Activated naive CD4-positive, alpha-beta T cell (primary cell): ENCODE measurements around the gene VDAC2.
A peak's percentile ranks its signal among the peaks of the same experiment; 100 is the strongest.
"Not testable (repeated sequence)": the region's sequence is repeated elsewhere in the genome, so short reads cannot be mapped to it uniquely, and the experiment has no call there.

Experiments used
- DNase-seq, 4 experiments: peaks; one replicate each; lab custom pipeline; 2025; lab: John Stamatoyannopoulos, UW

VDAC2 gene

DNA sequence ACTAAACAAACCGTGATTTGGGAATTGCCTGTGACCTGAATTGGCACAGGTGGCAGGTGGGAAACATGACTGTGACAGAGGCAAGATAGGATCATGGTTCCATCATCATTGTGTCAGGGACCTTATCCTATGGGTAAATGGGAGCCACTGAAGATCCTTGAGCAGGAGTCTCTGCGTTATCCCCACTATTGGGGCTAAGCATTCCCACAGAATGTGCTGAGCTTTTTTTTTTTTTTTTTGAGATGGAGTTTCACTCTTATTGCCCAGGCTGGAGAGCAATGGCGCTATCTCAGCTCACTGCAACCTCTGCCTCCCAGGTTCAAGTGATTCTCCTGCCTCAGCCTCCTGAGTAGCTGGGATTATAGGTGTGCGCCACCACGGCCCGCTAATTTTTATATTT is 10.6 kb upstream of the VDAC2 start:
- not testable (repeated sequence) for DNase-seq

GRCh38 chr10:75201793-75202307 is 8.7 kb upstream of the VDAC2 start:
- DNase-seq = no peak

GRCh38 chr10:75202321-75203045 is 8.1 kb upstream of the VDAC2 start:
- DNase-seq = no peak

GRCh38 chr10:75203046-75203620 is 7.5 kb upstream of the VDAC2 start:
- not testable (repeated sequence) for DNase-seq

DNA sequence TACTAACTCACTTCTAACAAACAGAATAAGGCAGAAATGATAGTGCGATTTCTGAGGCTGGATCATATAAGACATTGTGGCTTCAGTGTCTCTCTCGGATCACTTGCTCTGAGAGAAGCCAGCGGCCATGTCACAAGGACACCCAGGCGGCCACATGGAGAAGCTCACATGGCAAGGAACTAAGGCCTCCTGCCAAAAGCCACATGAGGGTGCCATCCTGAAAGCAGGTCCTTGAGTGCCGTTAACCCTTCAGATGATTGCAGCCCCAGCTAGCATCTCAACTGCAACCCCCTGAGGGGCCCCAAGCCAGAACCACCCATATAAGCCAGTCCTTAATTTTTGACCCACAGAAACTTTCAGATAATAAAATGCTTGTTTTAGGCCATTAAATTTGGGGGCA is 6.9 kb upstream of the VDAC2 start:
- DNase-seq = no peak

DNA sequence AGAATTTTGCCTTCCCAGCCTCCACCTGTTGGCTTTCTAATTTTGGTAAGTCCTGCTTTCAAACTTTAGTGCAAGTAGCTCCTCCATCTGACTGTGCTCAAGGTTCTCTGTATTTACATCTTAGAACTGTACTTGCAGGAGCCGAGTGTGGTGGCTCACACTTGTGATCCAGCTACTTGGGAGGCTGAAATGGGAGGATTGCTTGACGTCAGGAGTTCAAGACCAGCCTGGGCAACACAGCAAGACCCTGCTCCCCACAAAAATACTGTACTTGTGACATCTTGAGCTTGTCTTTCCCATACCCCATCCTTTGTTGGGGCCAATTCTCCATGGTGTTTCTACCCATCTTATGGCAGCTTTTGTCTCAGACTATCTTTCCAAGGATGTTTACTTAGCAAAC is 4.7 kb upstream of the VDAC2 start:
- no peak for DNase-seq

DNA sequence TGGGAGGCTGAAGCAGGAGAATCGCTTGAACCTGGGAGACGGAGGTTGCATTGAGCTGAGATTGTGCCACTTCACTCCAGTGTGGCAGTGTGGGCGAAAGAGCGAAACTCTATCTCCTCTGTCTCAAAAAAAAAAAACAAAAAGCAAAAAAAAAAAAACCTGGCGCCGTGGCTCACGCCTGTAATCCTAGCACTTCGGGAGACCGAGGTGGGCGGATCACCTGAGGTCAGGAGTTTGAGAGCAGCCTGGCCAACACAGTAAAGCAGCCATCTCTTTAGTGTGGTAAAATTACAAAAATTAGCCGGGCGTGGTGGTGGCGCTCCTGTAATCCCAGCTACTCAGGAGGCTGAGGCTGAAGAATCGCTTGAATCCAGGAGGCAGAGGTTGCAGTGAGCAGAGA is 4.0 kb upstream of the VDAC2 start:
- not testable (repeated sequence) for DNase-seq

GRCh38 chr10:75207079-75207856 is 3.3 kb upstream of the VDAC2 start:
- no peak for DNase-seq

GRCh38 chr10:75207857-75208144 is 2.8 kb upstream of the VDAC2 start:
- no peak for DNase-seq

DNA sequence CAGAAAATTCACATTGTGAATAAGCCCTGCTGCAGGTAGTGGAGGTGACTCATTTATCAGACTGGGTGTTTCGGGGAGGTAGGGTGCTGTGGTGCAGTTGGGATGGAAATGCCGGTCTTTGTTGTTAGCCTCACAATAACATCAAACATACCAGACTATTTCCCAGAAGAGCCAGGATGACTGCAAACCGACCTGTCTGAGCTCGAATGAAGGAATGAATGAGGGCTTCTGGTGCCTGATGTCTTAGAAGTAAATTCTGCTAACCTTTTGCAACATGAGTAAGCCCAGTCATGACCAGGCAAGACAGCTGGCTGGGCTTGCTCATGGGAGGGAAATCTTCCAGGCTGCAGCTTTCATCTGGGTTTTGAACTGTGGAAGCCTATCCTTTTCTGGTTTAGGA is 2.4 kb upstream of the VDAC2 start:
- no peak for DNase-seq

GRCh38 chr10:75209086-75209920 is 1.3 kb upstream of the VDAC2 start:
- DNase-seq = no peak

GRCh38 chr10:75209921-75210281 is 695 bp upstream of the VDAC2 start:
- DNase-seq = peak; percentile 52 to 70 (median 60)

- no peak for DNase-seq
Observed at GRCh38 chr10:75211007-75211691, 553 bp downstream of the VDAC2 start.

DNA sequence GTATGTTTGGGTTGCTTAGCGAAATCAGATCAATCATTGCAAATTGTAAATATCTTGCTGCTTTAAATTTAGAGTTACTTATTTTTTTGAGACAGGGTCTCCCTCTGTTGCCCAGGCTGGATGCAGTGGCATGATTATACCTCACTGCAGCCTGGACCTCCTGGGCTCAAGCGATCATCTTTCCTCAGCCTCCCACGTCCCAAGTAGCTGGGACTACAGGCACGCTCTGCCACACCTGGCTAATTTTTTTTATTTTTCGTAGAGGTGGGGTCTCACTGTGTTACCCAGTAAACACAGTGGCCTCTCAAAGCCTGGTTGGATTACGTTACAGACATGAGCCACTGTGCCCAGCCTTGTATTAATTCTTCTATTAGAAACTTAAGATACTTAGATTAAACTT is 1.7 kb downstream of the VDAC2 start:
- DNase-seq = no peak

GRCh38 chr10:75220274-75220673 is 9.7 kb downstream of the VDAC2 start:
- DNase-seq = no peak

DNA sequence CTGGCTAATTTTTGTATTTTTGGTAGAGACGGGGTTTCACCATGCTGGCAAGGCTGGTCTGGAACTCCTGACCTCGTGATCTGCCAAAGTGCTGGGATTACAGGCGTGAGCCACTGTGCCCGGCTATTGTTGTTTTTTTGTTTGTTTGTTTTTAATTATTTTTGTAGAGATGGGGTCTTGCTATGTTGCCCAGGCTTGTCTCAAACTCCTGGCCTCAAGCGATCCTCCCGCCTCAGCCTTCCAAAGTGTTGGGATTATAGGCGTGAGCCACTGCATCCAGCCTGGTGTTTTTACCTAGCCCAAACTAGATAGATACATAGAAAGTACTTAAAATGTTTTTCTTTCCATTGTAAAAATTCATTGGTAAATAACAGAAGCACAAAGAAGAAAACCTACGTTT is 10.9 kb downstream of the VDAC2 start:
- not testable (repeated sequence) for DNase-seq

- no peak for DNase-seq
Observed at GRCh38 chr10:75223507-75223906, 12.9 kb downstream of the VDAC2 start.

DNA sequence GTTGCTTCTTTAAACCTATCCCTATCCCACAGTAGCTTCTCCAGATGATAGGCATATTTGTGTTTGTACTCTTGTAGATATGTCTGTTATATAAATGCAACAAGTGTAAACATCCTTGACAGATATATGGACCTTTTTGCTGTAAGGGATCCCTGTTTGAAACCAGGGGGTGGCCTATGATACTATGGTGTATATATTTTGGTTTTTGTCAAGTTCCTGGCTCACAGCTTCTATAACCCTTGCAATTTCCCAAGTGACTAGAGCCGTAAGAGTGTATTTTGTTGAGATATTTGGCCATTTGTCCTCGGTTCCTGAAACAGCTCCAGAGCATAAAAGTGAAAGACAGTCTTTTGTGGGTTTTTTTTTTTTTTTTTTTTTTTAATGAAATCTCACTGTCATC is 15.5 kb downstream of the VDAC2 start:
- no peak for DNase-seq

- no peak for DNase-seq
Observed at GRCh38 chr10:75226656-75227055, 16.1 kb downstream of the VDAC2 start.

DNA sequence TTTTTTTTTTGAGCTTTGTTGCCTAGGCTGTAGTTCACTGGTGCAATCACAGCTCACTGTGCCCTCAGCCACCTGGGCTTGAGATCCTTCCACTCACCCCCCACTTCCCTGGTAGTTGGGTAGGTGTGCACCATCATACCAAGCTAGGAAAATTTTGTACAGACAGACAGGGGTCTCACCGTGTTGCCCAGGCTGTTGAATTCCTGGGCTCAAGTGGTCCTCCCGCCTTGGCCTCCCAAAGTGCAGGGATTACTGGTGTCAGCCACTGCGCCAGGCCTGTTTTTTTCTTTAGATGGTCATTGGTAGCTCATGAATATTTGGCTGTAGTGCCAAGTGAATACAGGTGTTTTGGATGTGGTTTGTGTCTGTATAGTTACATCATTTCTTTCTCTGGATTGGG is 17.7 kb downstream of the VDAC2 start:
- no peak for DNase-seq

DNA sequence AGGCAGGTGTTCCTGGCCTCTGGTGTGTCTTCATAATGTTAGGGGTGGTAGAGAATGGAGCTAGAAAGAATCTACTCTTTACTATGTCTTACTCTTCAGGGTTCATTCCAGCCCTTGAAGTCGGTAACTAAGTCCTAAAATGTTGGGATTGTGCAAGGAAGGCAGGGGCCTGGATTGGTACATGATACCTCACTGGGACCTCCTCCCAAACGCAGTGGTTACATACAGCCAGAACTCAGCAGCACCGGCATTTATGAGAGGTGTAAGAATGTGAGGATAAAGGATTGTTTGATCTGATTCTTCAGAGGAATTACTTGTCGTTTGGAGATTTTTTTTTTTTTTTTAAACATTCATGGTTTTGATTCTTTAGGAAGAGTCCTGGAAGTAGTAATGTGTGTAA is 18.2 kb downstream of the VDAC2 start:
- no peak for DNase-seq

GRCh38 chr10:75229971-75230370 is 19.4 kb downstream of the VDAC2 start:
- DNase-seq = no peak
